Right renal cortex interstitium (tissue), 3 donors: Measurements from ENCODE around the gene CREG1. TPM values are rescaled to one million over a fixed set of nuclear protein-coding genes. Genes with fewer than 3 reads are reported as not detected.

Experiments used
- DNase-seq, 3 donors: peaks; one replicate each; pipeline ENCODE4 v3.0.0-alpha.2; 2013; ENCODE audit warnings: low read depth in 3 of 3, low spot score in 2 of 3
- polyA plus RNA-seq, 3 donors: library from polyadenylated mRNA; unstranded; fragments of 120-200 nt; gene quantifications; one replicate each; pipeline ENCODE4 v1.2.1, GENCODE V29; 2013; ENCODE audit not compliant: insufficient read length in 3 of 3

Gene CREG1
- polyA plus RNA-seq, 3 donors = 113 to 130 (median 130) TPM

DNA sequence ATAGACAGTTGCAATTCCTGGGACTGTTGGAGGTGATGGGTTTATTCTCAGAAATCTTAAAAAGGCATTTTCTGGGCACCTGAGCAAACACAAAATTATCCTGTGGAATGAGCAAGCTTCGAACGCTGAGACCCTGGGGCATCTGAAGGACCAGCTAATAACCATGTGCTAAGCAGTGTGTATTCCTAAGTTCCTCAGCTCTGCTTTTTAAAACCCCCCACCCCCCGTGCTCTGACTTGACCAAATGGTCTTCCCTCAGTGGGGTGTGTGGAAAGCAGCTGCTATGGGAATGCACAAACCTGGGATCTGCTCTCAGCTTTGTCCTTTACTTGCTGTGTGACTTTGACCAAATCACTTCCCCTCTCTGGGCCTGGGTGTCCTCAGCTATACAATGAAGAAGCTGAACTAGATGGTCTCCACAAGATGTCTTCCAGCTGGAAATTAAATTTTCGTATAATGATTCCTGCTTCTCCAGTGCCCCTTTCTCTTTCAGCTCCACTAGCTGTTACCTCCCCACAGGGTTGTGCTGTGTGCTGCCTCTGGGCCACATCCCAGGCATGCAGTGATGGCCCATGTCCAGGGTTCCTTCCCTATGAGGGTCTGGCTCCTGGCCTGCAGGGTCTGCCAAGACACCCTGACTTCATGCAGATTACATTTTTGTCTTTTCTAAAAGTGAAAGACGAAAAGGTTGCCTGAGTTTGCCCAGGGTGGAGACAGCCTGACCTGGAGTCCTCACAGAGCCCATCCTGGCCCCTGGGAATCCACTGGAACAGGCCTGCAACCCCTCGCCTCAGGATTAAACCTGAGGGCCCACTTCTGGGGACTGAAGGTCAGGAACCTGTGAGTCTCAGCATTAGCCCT is 20.4 kb downstream of the CREG1 start:
- no peak for DNase-seq

DNA sequence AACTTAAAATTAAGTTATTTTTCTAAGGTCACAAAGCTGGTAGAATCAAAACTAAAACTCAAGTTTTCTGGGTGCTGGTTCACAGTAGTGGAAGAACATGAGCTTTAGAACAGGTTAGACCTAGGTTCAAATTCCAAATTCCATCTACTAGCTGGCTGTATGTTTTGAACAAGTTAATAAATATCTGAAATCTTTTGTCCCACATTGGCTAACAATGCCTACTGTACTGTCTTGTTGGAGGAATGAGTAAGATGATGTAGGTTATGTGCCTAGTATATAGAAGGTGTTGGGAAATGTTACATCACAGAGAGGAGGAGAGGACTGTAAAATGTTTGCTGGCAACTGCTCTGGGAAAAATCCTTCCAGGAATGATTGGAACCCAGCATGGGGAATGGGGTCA is 21.2 kb downstream of the CREG1 start:
- no peak for DNase-seq

DNA sequence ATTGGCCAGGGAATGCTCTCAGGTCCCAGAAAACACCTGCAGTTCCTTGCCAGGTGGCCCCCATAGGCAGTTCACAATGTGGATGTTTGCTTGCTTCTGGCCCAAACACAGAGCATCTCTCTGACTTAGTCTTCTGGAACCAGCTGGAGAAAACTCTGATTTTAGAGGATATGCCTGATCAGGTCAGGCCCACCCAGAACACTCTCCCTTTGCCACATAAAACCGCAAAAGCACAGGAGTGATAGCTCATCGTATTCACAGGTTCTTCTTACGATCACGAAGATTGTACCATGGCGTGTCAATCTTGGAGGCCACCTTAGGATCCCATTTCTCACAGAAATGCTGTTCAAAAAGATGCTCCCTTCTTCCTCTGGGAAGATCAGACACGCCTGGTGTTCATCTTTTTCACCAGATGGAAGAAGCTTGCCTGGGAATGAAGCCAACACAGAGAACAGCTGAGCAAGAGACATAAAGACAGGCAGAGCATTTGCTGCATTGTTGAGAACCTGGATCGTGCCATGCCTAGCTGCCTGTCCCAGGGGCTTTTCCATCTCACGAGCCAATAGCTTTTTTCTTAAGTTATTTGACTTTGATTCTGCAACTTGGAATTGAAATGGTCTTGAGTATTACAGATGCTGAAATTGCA is 23.6 kb downstream of the CREG1 start:
- no peak for DNase-seq

- DNase-seq = no peak
Observed at GRCh38 chr1:167528057-167528728, 25.4 kb downstream of the CREG1 start.

- DNase-seq = no peak
Observed at GRCh38 chr1:167526667-167527383, 26.7 kb downstream of the CREG1 start.

DNA sequence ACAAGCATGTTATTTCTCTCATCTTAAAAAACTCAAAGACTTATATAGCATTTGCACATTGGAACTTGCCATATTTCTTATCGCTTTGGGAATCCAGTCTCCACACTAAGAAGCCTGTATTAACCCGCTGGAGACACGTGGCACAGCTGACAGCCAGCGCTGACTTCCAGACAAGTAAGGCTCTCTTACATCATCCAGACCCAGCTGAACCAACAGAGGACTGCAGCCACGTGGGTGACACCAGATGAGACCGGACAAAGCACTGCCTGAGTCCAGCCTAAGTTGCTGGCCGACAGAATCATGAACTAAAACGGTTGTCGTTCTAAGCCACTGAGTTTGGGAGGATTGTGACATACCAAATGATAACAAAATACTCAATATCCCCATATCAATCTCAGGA is 28.9 kb downstream of the CREG1 start:
- DNase-seq = no peak

DNA sequence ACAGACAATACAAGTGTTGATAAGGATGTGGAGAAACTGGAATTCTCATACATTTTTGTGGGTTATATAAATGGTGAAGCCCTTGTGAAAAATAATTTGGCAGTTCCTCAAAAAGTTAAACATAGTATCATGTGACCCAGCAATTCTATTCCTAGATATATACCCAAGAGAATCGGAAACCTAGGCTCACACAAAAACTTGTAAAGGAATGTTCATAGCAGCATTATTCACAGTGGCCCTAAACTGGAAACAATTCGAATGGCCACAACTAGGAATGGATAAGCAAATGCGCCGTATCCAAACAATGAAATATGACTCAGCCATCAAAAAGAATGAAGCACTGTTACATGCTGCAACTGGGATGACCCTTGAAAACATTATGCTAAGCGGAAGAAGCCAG is 31.3 kb downstream of the CREG1 start:
- DNase-seq = no peak

- DNase-seq = no peak
Observed at GRCh38 chr1:167520711-167521206, 32.8 kb downstream of the CREG1 start.

DNA sequence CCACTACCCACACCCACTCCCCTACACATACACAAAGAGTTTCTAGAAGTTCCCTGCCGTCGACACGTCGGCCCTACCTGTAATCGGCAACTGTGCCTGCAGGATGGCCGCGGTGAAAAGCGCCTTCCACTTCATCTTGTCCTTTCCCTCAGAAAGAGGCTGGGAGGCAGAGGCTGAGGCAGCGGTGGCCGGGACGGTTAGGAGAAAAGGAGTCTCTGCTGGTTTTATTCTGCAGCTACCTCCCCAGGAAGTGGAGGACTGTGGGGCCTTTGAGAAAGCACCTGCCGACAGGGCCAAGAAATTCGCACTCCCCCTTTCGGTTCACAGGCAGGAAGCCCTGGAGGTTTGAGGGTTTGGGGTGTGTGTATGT is 35.2 kb downstream of the CREG1 start, which contains the start of gene CD247:
Gene CD247, minus strand, starts transcription at position 199 of the 370 bp plus-strand sequence. Its CDS starts 64 bp downstream, at position 135.
- no peak for DNase-seq

GRCh38 chr1:167517535-167518330 is 35.8 kb downstream of the CREG1 start:
- no peak for DNase-seq

DNA sequence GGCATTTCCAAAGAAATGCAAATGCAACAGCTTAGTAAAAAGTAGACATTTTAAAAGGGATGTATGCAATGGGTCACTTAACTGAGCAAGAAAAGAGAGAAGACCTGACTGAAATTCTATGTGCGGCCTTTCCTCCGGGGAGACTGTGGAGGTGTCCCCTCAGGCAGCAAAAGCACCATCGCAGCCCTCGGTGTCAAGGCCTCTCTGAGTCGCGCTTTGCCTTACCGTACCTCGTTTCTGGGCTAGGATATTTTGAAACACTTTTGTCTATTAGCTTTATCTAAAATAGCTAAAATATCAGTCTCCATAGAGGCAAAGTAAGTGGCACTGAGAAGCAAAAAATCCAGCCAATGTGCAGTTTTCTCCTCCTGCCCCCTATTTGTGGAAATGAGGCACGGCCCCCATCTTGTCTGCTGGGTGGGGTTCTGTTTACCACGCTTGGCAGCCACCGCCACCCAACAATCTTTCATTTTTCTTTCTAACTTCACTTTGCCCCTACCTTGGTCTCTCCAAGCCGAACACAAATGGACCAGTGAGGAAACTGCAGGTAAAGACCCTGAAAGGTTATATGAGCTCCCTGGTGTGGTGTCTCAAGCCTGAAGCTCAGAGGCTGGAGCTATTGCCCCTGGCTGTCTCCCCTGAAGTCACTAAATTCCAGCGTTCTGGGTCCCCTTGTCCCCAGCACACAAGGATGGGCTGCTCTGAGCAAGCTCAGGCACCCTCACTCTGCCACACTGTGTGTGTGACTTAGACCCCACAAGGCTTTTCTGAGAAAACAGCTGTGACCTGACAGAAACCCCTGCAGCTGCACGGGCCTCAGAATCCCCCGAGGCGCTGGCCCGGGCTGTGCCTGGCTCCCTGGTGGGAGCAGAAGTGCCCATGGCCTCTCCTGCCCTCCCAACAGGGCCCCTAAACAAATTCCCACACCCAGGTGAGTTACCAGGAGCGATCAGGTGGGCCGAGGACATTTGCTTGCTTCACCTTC is 36.9 kb downstream of the CREG1 start:
- DNase-seq = no peak

- DNase-seq = no peak
Observed at GRCh38 chr1:167515893-167516321, 37.7 kb downstream of the CREG1 start.

- no peak for DNase-seq
Observed at GRCh38 chr1:167515461-167515860, 38.1 kb downstream of the CREG1 start.

GRCh38 chr1:167514288-167514687 is 39.3 kb downstream of the CREG1 start:
- DNase-seq = no peak

GRCh38 chr1:167512046-167512654 is 41.4 kb downstream of the CREG1 start:
- DNase-seq = no peak

- DNase-seq = no peak
Observed at GRCh38 chr1:167511374-167511986, 42.1 kb downstream of the CREG1 start.

DNA sequence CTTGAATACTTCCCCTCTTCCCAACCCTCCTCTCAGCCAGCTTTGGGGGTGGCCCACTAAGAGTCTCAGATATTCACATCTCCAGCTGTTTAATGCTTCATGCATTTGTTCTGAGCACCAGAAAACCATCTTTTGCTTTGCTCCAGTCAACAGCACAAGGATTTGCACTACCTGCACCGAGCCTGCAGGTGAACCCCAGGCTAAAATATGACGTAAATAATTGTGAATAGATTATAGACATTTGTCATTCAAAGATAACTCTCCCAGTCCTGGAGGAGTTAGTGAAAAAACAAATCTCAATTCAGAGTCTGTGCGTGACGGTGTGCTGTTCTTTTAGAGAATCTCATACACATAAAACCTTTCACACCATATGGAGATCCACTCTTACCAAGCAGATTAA is 42.7 kb downstream of the CREG1 start:
- DNase-seq = no peak

DNA sequence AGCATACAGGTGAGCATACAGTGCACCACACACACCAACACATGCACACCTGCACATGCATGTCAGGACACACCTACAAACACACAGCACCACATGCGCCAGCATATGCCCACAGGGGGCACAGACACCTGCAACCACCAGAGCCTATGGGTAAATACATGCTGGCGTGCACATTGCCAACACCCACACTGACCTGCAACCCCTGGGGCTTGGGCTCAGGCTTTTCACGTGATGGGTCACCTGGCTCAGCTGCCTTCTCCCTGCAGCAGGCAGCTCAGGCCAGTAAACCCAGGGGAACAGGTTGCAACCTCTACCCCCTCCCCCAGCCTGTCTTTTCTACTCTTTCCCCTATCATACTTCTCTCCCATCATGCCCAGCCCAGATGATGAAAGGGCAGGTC is 43.3 kb downstream of the CREG1 start:
- no peak for DNase-seq
